G401.6 (cell line): ENCODE results near the gene NUP42.
A peak's percentile ranks its signal among the peaks of the same experiment; 100 is the strongest.
"Not testable (repeated sequence)": the region's sequence is repeated elsewhere in the genome, so short reads cannot be mapped to it uniquely, and the experiment has no call there.

Experiments
- FAIRE-seq: peaks from 2 replicates; lab custom pipeline; 2012; peaks lifted over from hg19 to GRCh38; lab: Jason Lieb, UNC

The NUP42 gene

GRCh38 chr7:23181684-23182553, at the start of gene NUP42:
NUP42 (plus strand) TSS chr7:23182048; CDS start chr7:23182086, 38 bp downstream.
- FAIRE-seq, result peak; percentile 100

GRCh38 chr7:23133797-23134196, 48.1 kb upstream of the NUP42 start:
- peak; percentile 28 for FAIRE-seq

GRCh38 chr7:23135755-23136154, 46.1 kb upstream of the NUP42 start:
- no peak for FAIRE-seq

GRCh38 chr7:23136216-23136615, 45.6 kb upstream of the NUP42 start:
- peak; percentile 19 for FAIRE-seq

- FAIRE-seq, result no peak
Measured at GRCh38 chr7:23157679-23158078, 24.2 kb upstream of the NUP42 start.

- no peak for FAIRE-seq
Measured at GRCh38 chr7:23158546-23158945, 23.3 kb upstream of the NUP42 start.

GRCh38 chr7:23161482-23161881, 20.4 kb upstream of the NUP42 start:
- FAIRE-seq, result no peak

GRCh38 chr7:23164846-23165245, 17.0 kb upstream of the NUP42 start:
- no peak for FAIRE-seq

- no peak for FAIRE-seq
Measured at GRCh38 chr7:23165316-23165715, 16.5 kb upstream of the NUP42 start.

GRCh38 chr7:23167691-23168090, 14.2 kb upstream of the NUP42 start:
- FAIRE-seq, result no peak

GRCh38 chr7:23168111-23168885, 13.6 kb upstream of the NUP42 start:
- peak; percentile 44 for FAIRE-seq

GRCh38 chr7:23175938-23176337, 5.9 kb upstream of the NUP42 start:
- FAIRE-seq, result no peak

- FAIRE-seq, result peak; percentile 67
Measured at GRCh38 chr7:23183279-23184012, 1.6 kb downstream of the NUP42 start.

- FAIRE-seq, result peak; percentile 66
Measured at GRCh38 chr7:23184291-23184690, 2.4 kb downstream of the NUP42 start.

- FAIRE-seq, result peak; percentile 96
Measured at GRCh38 chr7:23184709-23185359, 3.0 kb downstream of the NUP42 start.

GRCh38 chr7:23185980-23186379, 4.1 kb downstream of the NUP42 start:
- FAIRE-seq, result peak; percentile 79

- FAIRE-seq, result no peak
Measured at GRCh38 chr7:23191022-23191421, 9.2 kb downstream of the NUP42 start.

GRCh38 chr7:23193650-23194227, 11.9 kb downstream of the NUP42 start:
- FAIRE-seq, result not testable (repeated sequence)

- no peak for FAIRE-seq
Measured at GRCh38 chr7:23196306-23196705, 14.5 kb downstream of the NUP42 start.

- FAIRE-seq, result not testable (repeated sequence)
Measured at GRCh38 chr7:23197745-23198144, 15.9 kb downstream of the NUP42 start.

GRCh38 chr7:23200331-23200730, 18.5 kb downstream of the NUP42 start:
- no peak for FAIRE-seq

GRCh38 chr7:23204241-23204640, 22.4 kb downstream of the NUP42 start:
- no peak for FAIRE-seq
